Gastroesophageal sphincter (tissue), 4 donors: ENCODE data around the gene GNS. TPM values are rescaled to one million over a fixed set of nuclear protein-coding genes. Genes with fewer than 3 reads are reported as not detected.

Experiments
- ATAC-seq: fragments of 150-250 bp; one replicate; pipeline ENCODE4 v1.9.1; 2016; ENCODE audit warnings: mild to moderate bottlenecking, moderate library complexity
- H3K27ac ChIP-seq, 4 donors: fragments of 200-600 bp; sonication (generic) in 3 of 4; 1 replicate in 3 of 4; 2 replicates in 1 of 4; pipeline ENCODE4 v1.5.1; 2016 to 2019
- H3K27me3 ChIP-seq: fragments of 200-600 bp; sonication (generic); one replicate; pipeline ENCODE4 v1.5.1; 2019
- H3K36me3 ChIP-seq, 2 donors: fragments of 200-600 bp; sonication (generic); one replicate each; pipeline ENCODE4 v1.5.1; 2019; ENCODE audit warnings: control low read depth in 1 of 2
- H3K4me1 ChIP-seq, 3 donors: fragments of 200-600 bp; sonication (generic); 1 replicate in 2 of 3; 2 replicates in 1 of 3; pipeline ENCODE4 v1.5.1; 2016 to 2019; ENCODE audit warnings: control low read depth in 2 of 3
- H3K4me3 ChIP-seq, 2 donors: fragments of 200-600 bp; sonication (generic); one replicate each; pipeline ENCODE4 v1.5.1; 2019; ENCODE audit warnings: mild to moderate bottlenecking in 1 of 2, moderate library complexity in 1 of 2
- H3K9me3 ChIP-seq, 3 donors: fragments of 200-600 bp; sonication (generic); one replicate each; pipeline ENCODE4 v1.5.1; 2017 to 2019; ENCODE audit warnings: control low read depth in 2 of 3
- EP300 ChIP-seq: sonication (generic); formaldehyde crosslinking; IDR thresholded peaks from one replicate; pipeline ENCODE4 v1.6.1; 2017; ENCODE audit warnings: antibody characterized with exemption, mild to moderate bottlenecking
- POLR2A ChIP-seq, 2 donors: fragments of 450-650 bp; IDR thresholded peaks; one replicate each; pipeline ENCODE4 v1.6.1; 2017; ENCODE audit warnings: antibody characterized with exemption in 2 of 2, mild to moderate bottlenecking in 2 of 2, moderate library complexity in 1 of 2
- POLR2AphosphoS5 ChIP-seq: sonication (generic); formaldehyde crosslinking; IDR thresholded peaks from one replicate; pipeline ENCODE4 v1.6.1; 2017; ENCODE audit warnings: antibody characterized with exemption
- WGBS, 2 donors: methylation state at CpG; one replicate each; pipeline ENCODE4 v1.1.5; 2018; ENCODE audit warnings: low coverage in 1 of 2; 5-methylcytosine and 5-hydroxymethylcytosine counted together
- total RNA-seq, 4 donors: library from RNA; depleted of rRNA; stranded (reverse); fragments of >200 nt; gene quantifications; one replicate each; pipeline ENCODE4 v1.1.0, GENCODE V29; 2016
- TF ChIP-seq, protein P1 (sequence below), 4 experiments: fragments of 200-600 bp in 2 of 4; fragments of 450-650 bp in 2 of 4; sonication (generic) in 1 of 4; IDR thresholded peaks; one replicate each; pipeline ENCODE4 v1.5.1; 2017 to 2019; ENCODE audit warnings: antibody characterized with exemption in 4 of 4, mild to moderate bottlenecking in 2 of 4, moderate library complexity in 2 of 4

The GNS gene
- total RNA-seq, 4 donors from 2014 or later = 69.3 to 116 (median 89.7) TPM

DNA sequence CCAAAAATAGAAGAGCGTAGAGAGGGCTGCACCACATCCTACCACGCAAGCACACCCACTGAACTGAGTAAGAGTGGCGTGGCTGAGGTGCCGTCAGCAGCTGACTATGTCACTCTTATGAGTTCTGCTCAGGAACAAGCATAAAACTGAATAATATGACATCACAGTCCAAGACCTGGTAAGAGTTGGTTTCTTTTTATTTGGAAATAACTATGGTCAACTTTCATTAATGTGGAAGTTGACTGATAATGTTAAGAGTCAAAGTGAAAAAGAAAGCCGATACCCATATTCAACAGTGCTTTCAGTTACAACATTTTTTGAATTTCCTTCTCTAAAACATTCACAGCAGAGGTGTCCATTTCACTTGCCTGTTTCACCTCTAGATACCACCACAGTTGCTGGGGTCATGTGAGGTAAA lies 44.6 kb downstream of the GNS start:
- Histone ChIP-seq H3K27ac (no peak overlapping the region), H3K9me3 (no peaks in the 10 kb centered on the region), H3K4me1 (no peaks in the 10 kb centered on the region), H3K4me3 (no peak overlapping the region), H3K27me3 (no peaks in the 10 kb centered on the region), H3K36me3 (peaks cover 0 to 74% of the 10 kb centered on the region in 2 donors)
- whole genome bisulfite sequencing, 2 donors = 90 to 92% methylated on average over 4 to 5 of the region's 5 CpGs
- TF ChIP-seq, protein P1, sequence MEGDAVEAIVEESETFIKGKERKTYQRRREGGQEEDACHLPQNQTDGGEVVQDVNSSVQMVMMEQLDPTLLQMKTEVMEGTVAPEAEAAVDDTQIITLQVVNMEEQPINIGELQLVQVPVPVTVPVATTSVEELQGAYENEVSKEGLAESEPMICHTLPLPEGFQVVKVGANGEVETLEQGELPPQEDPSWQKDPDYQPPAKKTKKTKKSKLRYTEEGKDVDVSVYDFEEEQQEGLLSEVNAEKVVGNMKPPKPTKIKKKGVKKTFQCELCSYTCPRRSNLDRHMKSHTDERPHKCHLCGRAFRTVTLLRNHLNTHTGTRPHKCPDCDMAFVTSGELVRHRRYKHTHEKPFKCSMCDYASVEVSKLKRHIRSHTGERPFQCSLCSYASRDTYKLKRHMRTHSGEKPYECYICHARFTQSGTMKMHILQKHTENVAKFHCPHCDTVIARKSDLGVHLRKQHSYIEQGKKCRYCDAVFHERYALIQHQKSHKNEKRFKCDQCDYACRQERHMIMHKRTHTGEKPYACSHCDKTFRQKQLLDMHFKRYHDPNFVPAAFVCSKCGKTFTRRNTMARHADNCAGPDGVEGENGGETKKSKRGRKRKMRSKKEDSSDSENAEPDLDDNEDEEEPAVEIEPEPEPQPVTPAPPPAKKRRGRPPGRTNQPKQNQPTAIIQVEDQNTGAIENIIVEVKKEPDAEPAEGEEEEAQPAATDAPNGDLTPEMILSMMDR (IDR thresholded peaks at IDR 0.05) = no peak
- no peak for TF ChIP-seq POLR2A (IDR thresholded peaks at IDR 0.05)
- no peak for TF ChIP-seq POLR2AphosphoS5
- TF ChIP-seq EP300 = no peak
- ATAC-seq = no peak

DNA sequence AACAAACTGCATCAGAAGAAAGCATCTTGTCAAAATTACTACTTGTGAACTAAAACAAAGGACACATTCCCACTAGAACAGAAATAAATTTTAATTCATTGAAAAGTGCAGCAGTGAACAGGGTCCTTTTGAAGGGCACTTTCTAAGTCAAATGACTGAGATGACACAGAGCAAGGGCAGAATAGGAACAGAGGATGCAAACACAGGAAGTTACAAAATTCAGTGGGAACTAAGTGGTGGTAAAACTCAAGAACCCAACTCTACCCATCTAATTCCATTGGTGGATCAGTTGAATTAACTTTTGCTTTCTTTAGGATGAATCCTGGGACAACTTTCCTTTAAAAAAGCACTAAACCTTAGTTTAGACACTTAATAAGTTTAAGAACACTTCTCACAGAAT lies 45.8 kb downstream of the GNS start:
- ATAC-seq = no peak
- Histone ChIP-seq H3K4me1 (no peaks in the 10 kb centered on the region), H3K27ac (no peak overlapping the region), H3K27me3 (no peaks in the 10 kb centered on the region), H3K4me3 (no peak overlapping the region), H3K36me3 (peaks cover 0 to 62% of the 10 kb centered on the region in 2 donors), H3K9me3 (no peaks in the 10 kb centered on the region)
- TF ChIP-seq, protein P1 (IDR thresholded peaks at IDR 0.05) = no peak
- TF ChIP-seq EP300 (no peak), POLR2AphosphoS5 (no peak), POLR2A (IDR thresholded peaks at IDR 0.05) (no peak)

DNA sequence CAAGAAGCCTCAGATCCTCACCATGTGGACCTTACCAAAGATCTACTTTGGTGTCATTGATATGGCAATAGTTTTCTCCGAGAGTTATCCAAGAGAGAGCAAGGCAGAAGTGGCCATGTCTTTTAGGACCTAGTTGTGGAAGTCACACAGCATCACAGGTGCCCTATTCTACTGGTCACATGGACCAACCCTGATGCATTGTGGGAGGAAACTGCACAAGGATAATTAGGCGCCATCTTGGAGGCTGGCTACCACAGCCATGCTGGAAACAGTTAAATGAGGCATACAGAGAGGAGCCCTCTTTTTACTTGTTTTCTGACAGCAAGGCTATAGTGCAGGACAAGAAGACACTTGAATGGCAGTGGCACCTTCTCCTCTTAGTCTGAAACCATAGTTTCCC lies 49.8 kb downstream of the GNS start:
- Histone ChIP-seq H3K27ac (no peak overlapping the region), H3K36me3 (peaks cover 0 to 25% of the 10 kb centered on the region in 2 donors), H3K9me3 (no peaks in the 10 kb centered on the region), H3K27me3 (no peaks in the 10 kb centered on the region), H3K4me1 (peaks cover 0 to 14% (median 0%) of the 10 kb centered on the region in 3 donors), H3K4me3 (no peak overlapping the region)
- TF ChIP-seq, protein P1 (IDR thresholded peaks at IDR 0.05) = no peak
- 85 to 100% methylated on average over 1 to 2 of the region's 2 CpGs for WGBS, 2 donors
- ATAC-seq = no peak

DNA sequence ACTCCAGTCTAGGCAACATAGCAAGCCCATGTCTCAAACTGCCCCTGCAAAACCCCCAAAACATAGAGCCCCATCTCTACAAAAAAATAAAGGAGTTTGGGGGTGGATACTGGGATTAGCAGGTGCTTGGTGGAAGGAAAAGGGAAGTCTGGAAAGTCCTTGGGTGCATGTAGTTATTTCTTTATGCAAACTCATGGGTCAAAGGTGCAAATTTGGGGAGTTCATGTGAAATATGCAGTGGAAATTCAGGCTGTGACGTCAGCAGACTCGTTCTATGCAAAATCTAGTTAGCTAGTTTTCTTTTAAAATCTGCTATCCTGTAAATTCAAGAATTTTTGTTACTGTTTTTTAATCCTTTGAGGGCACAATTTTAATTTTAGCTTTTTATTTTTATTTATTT lies 51.3 kb downstream of the GNS start:
- ATAC-seq = no peak
- Histone ChIP-seq H3K27me3 (no peaks in the 10 kb centered on the region), H3K9me3 (no peaks in the 10 kb centered on the region), H3K4me3 (no peak overlapping the region), H3K27ac (no peak overlapping the region), H3K36me3 (peaks cover 0 to 10% of the 10 kb centered on the region in 2 donors), H3K4me1 (peaks cover 0 to 14% (median 0%) of the 10 kb centered on the region in 3 donors)
- WGBS, 2 donors = 88 to 91% methylated on average over 2 of the region's 2 CpGs
- TF ChIP-seq, protein P1 (IDR thresholded peaks at IDR 0.05) = no peak
- no peak for TF ChIP-seq POLR2A (IDR thresholded peaks at IDR 0.05)
- TF ChIP-seq POLR2AphosphoS5 = no peak
- TF ChIP-seq EP300 = no peak

DNA sequence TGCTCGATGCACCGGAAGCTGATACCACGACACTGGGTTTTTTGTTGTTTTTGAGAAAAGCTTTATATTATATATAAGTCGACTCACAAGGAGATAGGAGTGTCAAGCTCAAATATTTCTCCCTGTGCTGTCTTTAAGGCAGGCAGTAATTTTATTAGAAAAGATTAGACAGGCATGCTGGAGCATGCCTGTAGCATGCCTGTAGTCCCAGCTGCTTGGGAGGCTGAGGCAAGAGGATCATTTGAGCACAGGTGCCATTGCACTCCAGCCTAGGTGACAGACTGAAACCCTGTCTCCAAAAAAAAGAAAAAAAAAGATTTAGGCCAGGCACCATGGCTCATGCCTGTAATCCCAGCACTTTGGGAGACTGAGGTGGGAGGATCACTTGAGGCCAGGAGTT lies 51.8 kb downstream of the GNS start:
- Histone ChIP-seq H3K27ac (no peak overlapping the region), H3K27me3 (no peaks in the 10 kb centered on the region), H3K4me3 (no peak overlapping the region), H3K9me3 (no peaks in the 10 kb centered on the region), H3K4me1 (peaks cover 0 to 14% (median 0%) of the 10 kb centered on the region in 3 donors), H3K36me3 (peaks cover 0 to 5% of the 10 kb centered on the region in 2 donors)
- TF ChIP-seq POLR2AphosphoS5 = no peak
- no peak for TF ChIP-seq EP300
- no peak for TF ChIP-seq POLR2A (IDR thresholded peaks at IDR 0.05)
- no peak for ATAC-seq
- 67 to 83% methylated on average over 4 of the region's 4 CpGs for WGBS, 2 donors
